ENCODE data around the gene SPSB4. TPM values are rescaled to one million over a fixed set of nuclear protein-coding genes. Genes with fewer than 3 reads are reported as not detected.
A peak's percentile ranks its signal among the peaks of the same experiment; 100 is the strongest.

The SPSB4 gene
- total and polyA plus RNA-seq, 2 donors (not counting 1 experiment from before 2014, with no cell fraction given), result not detected

- Histone ChIP-seq H3K79me2 (ENCODE audit: control insufficient read depth, insufficient read depth, low read length) (no peaks in the 10 kb centered on the region), H3K4me2 (ENCODE audit: extremely low read depth, insufficient read depth, low read length) (no peak overlapping the region), H4K20me1 (ENCODE audit: control insufficient read depth, extremely low read depth, insufficient read depth, low read length) (no peaks in the 10 kb centered on the region), H3K27me3 (ENCODE audit: control insufficient read depth, insufficient read depth, low read length) (peaks cover 13% of the 10 kb centered on the region), H3K9me3 (ENCODE audit: control insufficient read depth, insufficient read depth, low read depth, low read length) (no peaks in the 10 kb centered on the region), H3K9ac (ENCODE audit: insufficient read depth, low read length) (no peak overlapping the region), H3K4me1 (ENCODE audit: control insufficient read depth, extremely low read depth, insufficient read depth, low read length) (no peaks in the 10 kb centered on the region), H3K36me3 (ENCODE audit: control insufficient read depth, insufficient read depth, low read length) (no peaks in the 10 kb centered on the region), H2AFZ (ENCODE audit: low read length) (no peak overlapping the region), H3K4me3 (replicated peaks in 1 of 4; ENCODE audit: control extremely low read depth in 1 of 4, insufficient read depth in 1 of 4, low read depth in 3 of 4, low read length in 4 of 4) (no peak overlapping the region), H3K27ac (ENCODE audit: insufficient read depth, low read length) (no peak overlapping the region)
- TF ChIP-seq CTCF (conservative IDR thresholded peaks at IDR 0.05 in 1 of 2, IDR thresholded peaks at IDR 0.05 in 1 of 2; ENCODE audit: low read depth in 1 of 2, low read length in 2 of 2) (no peak), EZH2 (IDR thresholded peaks at IDR 0.05; ENCODE audit: low read length, missing control alignments) (peak; percentile 41)
- DNase-seq (ENCODE audit: low read depth in 2 of 2), result no peak
These were observed 1.3 kb downstream of the SPSB4 start for GRCh38 chr3:141052201-141053069.

- no peaks in the 10 kb centered on the region for H3K79me2 ChIP-seq (ENCODE audit: control insufficient read depth, insufficient read depth, low read length)
- no peak for TF ChIP-seq EZH2 (IDR thresholded peaks at IDR 0.05; ENCODE audit: low read length, missing control alignments)
- no peak for TF ChIP-seq CTCF (conservative IDR thresholded peaks at IDR 0.05 in 1 of 2, IDR thresholded peaks at IDR 0.05 in 1 of 2; ENCODE audit: low read depth in 1 of 2, low read length in 2 of 2)
- peaks cover 9% of the 10 kb centered on the region for H3K27me3 ChIP-seq (ENCODE audit: control insufficient read depth, insufficient read depth, low read length)
- no peak overlapping the region for H2AFZ ChIP-seq (ENCODE audit: low read length)
- no peak overlapping the region for H3K9ac ChIP-seq (ENCODE audit: insufficient read depth, low read length)
- no peak overlapping the region for H3K27ac ChIP-seq (ENCODE audit: insufficient read depth, low read length)
- no peak for DNase-seq (ENCODE audit: low read depth in 2 of 2)
- no peaks in the 10 kb centered on the region for H3K4me1 ChIP-seq (ENCODE audit: control insufficient read depth, extremely low read depth, insufficient read depth, low read length)
- no peaks in the 10 kb centered on the region for H3K36me3 ChIP-seq (ENCODE audit: control insufficient read depth, insufficient read depth, low read length)
- no peak overlapping the region for H3K4me2 ChIP-seq (ENCODE audit: extremely low read depth, insufficient read depth, low read length)
- no peak overlapping the region for H3K4me3 ChIP-seq (replicated peaks in 1 of 4; ENCODE audit: control extremely low read depth in 1 of 4, insufficient read depth in 1 of 4, low read depth in 3 of 4, low read length in 4 of 4)
- no peaks in the 10 kb centered on the region for H3K9me3 ChIP-seq (ENCODE audit: control insufficient read depth, insufficient read depth, low read depth, low read length)
- H4K20me1 ChIP-seq (ENCODE audit: control insufficient read depth, extremely low read depth, insufficient read depth, low read length), result no peaks in the 10 kb centered on the region
These were observed 4.0 kb downstream of the SPSB4 start for GRCh38 chr3:141055136-141055535.

- TF ChIP-seq CTCF (conservative IDR thresholded peaks at IDR 0.05 in 1 of 2, IDR thresholded peaks at IDR 0.05 in 1 of 2; ENCODE audit: low read depth in 1 of 2, low read length in 2 of 2) (no peak), EZH2 (IDR thresholded peaks at IDR 0.05; ENCODE audit: low read length, missing control alignments) (no peak)
- Histone ChIP-seq H3K4me1 (ENCODE audit: control insufficient read depth, extremely low read depth, insufficient read depth, low read length) (no peaks in the 10 kb centered on the region), H2AFZ (ENCODE audit: low read length) (no peak overlapping the region), H3K27ac (ENCODE audit: insufficient read depth, low read length) (no peak overlapping the region), H3K27me3 (ENCODE audit: control insufficient read depth, insufficient read depth, low read length) (peaks cover 9% of the 10 kb centered on the region), H3K9me3 (ENCODE audit: control insufficient read depth, insufficient read depth, low read depth, low read length) (no peaks in the 10 kb centered on the region), H3K79me2 (ENCODE audit: control insufficient read depth, insufficient read depth, low read length) (no peaks in the 10 kb centered on the region), H4K20me1 (ENCODE audit: control insufficient read depth, extremely low read depth, insufficient read depth, low read length) (no peaks in the 10 kb centered on the region), H3K4me2 (ENCODE audit: extremely low read depth, insufficient read depth, low read length) (no peak overlapping the region), H3K4me3 (replicated peaks in 1 of 4; ENCODE audit: control extremely low read depth in 1 of 4, insufficient read depth in 1 of 4, low read depth in 3 of 4, low read length in 4 of 4) (no peak overlapping the region), H3K9ac (ENCODE audit: insufficient read depth, low read length) (no peak overlapping the region), H3K36me3 (ENCODE audit: control insufficient read depth, insufficient read depth, low read length) (no peaks in the 10 kb centered on the region)
- no peak for DNase-seq (ENCODE audit: low read depth in 2 of 2)
These were observed 4.6 kb downstream of the SPSB4 start for GRCh38 chr3:141055536-141056445.
